ENCODE data around the gene GALNT14.
A peak's percentile ranks its signal among the peaks of the same experiment; 100 is the strongest.

GALNT14 gene

GRCh38 chr2:30880516-30880915 is 257.7 kb downstream of the GALNT14 start:
- DNase-seq: no peak

DNA sequence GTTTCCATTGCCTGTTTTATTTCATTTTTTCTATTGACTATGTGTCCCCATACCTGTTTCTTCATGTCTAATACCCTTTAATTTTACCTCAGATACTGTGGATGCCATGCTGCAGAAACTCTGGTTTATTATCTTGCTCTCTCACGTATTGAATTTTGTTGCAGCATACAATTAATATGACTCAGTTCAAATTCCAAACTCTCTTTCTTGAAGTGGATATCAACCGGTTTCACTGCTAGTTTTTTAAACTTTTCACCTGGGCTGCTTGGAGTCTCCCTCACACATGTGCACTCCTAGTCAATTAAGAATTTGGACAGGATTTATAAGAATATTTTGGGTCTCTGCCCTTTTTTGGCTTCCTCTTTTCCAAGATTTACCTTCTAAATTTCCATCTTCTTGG is 260.4 kb downstream of the GALNT14 start:
- DNase-seq: no peak

GRCh38 chr2:30872797-30873196 is 265.4 kb downstream of the GALNT14 start:
- no peak for DNase-seq

DNA sequence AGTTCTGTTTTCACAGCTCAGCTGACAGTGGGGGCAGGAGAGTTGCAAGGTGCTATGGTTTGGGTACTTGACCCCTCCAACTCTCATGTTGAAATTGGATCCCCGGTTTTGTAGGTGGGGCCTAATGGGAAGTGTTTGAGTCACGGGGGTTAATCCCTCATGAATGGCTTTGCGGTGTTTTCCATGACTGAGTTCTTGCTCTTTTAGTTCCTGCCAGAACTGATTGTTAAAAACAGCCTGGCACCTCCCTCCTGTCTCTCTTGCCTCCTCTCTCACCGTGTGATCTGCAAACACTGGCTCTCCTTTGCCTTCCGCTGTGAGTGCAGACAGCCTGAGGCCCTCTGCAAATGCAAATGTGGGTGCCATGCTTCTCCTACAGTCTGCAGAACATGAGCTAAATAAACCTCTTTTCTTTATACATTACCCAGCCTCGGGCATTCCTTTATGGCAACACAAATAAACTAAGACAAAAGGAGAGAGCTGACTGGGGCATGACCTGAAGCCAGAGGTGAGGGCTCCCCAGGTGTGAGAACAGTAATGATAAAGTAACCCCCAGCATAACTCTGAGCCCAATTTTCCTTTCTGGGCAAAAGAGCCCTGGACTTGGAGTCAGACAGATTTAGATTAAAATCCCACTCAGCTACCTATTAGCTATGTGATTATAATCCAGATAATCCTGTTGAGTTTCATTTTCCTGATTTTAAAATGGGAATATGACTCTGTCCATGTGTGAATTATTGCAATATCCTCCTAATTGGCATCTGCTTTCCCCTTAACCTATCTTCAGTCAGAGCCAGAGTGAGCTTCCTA is 266.1 kb downstream of the GALNT14 start:
- no peak for DNase-seq

- no peak for DNase-seq
Measured at GRCh38 chr2:30871440-30871839, 266.8 kb downstream of the GALNT14 start.

DNA sequence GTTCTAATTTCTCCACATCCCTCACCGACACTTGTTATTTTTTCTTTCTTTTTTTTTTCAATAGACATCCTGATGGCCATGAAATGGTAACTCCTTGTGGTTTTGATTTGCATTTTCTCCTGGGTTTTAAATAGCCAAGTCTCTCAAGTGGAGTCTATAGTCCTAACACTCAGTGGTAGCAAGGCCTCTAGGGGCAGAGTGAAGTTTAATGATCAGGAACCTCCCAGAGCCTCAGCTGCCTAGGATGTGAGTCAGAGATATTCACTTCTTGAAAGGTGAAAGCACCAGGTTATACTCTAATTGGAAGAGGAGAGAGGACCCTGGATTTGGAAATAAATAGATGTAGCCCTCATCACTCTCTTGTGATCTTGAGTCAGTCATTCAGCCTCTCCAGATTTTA is 268.3 kb downstream of the GALNT14 start:
- no peak for DNase-seq

GRCh38 chr2:30867385-30867784 is 270.9 kb downstream of the GALNT14 start:
- no peak for DNase-seq

DNA sequence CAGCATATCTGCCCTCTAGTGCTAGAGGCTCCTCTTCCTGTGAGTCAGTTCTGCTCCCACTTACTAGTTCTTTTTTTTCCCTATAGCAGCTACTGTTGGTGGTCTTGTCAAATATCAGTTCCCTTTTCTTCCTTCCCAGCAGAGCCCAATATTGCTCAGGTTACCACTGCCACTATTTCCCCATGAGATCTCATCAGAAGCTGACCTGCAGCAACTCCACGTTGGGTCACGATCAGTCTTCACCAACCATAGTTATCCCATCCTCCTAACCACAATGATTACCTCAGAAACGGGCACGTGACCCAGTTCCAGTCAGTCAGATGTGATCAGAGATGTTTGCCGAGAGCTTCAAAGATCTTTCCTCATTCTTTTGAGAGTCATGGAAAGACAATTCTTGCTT is 271.3 kb downstream of the GALNT14 start:
- no peak for DNase-seq

- DNase-seq: no peak
Measured at GRCh38 chr2:30865892-30866681, 272.2 kb downstream of the GALNT14 start.

GRCh38 chr2:30865243-30865642 is 273.0 kb downstream of the GALNT14 start:
- no peak for DNase-seq

- peak; percentile 6 for DNase-seq
Measured at GRCh38 chr2:30862054-30862651, 276.1 kb downstream of the GALNT14 start.

DNA sequence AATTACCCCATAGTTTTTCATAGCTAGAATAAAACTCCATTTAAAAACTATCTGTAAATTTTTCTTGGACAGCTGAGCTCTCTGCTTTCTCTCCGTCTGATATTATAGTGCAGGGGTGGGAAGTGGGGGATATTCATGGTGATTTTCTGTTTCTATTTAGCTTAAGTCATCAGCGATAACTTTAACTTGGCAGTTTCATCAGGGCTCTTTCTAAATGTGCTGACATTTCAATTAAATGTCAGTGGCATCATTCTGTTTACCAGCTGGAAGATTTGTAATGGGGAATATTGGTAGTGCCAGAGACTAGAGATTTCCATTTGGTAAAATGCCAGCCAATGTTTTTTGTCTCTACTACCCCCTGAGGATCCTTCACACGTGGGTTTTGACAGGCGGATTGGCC is 277.5 kb downstream of the GALNT14 start:
- no peak for DNase-seq
